Measurements from ENCODE around the gene SPECC1L.

DNA sequence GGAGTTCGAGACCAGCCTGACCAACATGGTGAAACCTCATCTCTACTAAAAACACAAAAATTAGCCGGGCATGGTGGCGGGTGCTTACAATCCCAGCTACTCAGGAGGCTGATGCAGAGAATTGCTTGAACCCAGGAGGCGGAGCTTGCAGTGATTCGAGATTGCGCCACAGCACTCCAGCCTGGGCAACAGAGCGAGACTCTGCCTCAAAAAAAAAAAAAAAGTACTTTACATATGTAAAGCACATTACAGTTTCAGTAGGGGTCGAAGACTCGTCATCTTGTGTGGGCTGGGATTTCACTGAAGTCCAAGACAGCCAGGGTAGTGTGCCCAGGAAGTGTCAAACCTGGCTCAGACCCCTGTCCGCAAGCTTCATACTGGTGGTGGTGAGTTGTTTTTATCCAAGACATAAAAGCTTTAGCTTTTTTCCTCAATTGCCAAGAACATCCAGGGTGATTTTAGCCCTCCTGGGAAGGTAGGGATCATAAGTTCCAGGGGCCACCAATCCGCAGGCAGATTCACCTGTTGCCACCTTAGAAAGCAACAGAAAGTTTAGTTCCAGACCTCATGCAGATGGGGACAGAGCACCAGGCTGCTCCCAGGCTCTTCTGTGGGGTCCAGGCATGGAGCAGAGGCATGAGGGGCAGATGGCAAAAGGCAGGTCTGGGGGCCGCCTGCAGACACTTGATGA, 135.1 kb downstream of the SPECC1L start:
- TF ChIP-seq, protein P1, sequence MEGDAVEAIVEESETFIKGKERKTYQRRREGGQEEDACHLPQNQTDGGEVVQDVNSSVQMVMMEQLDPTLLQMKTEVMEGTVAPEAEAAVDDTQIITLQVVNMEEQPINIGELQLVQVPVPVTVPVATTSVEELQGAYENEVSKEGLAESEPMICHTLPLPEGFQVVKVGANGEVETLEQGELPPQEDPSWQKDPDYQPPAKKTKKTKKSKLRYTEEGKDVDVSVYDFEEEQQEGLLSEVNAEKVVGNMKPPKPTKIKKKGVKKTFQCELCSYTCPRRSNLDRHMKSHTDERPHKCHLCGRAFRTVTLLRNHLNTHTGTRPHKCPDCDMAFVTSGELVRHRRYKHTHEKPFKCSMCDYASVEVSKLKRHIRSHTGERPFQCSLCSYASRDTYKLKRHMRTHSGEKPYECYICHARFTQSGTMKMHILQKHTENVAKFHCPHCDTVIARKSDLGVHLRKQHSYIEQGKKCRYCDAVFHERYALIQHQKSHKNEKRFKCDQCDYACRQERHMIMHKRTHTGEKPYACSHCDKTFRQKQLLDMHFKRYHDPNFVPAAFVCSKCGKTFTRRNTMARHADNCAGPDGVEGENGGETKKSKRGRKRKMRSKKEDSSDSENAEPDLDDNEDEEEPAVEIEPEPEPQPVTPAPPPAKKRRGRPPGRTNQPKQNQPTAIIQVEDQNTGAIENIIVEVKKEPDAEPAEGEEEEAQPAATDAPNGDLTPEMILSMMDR (IDR thresholded peaks at IDR 0.05): no peak
- no peak for TF ChIP-seq POLR2A (IDR thresholded peaks at IDR 0.05)
